Spleen (tissue), 11 donors: Measurements from ENCODE around the gene IGSF9B. TPM values are rescaled to one million over a fixed set of nuclear protein-coding genes. Genes with fewer than 3 reads are reported as not detected.
A peak's percentile ranks its signal among the peaks of the same experiment; 100 is the strongest.

ENCODE experiments used
- DNase-seq: peaks from one replicate; pipeline ENCODE4 v3.0.0-alpha.2; 2020
- H3K27ac ChIP-seq, 8 donors: fragments of 200-600 bp; sonication (generic) in 7 of 8; 1 replicate in 4 of 8; 2 replicates in 4 of 8; pipeline versions ENCODE4 v1.5.0 to v1.8.0; 2016 to 2021; ENCODE audit warnings: inconsistent platforms in 4 of 8, mild to moderate bottlenecking in 4 of 8, moderate library complexity in 1 of 8
- H3K27me3 ChIP-seq, 7 donors: fragments of 200-600 bp; sonication (generic) in 6 of 7; replicated peaks in 1 of 7; 1 replicate in 4 of 7; 2 replicates in 3 of 7; pipeline versions ENCODE4 v1.5.0 to v1.8.0; 2016 to 2021; ENCODE audit warnings: inconsistent platforms in 3 of 7, mild to moderate bottlenecking in 1 of 7
- H3K36me3 ChIP-seq, 6 donors: fragments of 200-600 bp; sonication (generic) in 5 of 6; 1 replicate in 4 of 6; 2 replicates in 2 of 6; pipeline versions ENCODE4 v1.5.0 to v1.8.0; 2016 to 2021; ENCODE audit warnings: inconsistent platforms in 2 of 6
- H3K4me1 ChIP-seq, 6 donors: fragments of 200-600 bp; sonication (generic) in 5 of 6; 1 replicate in 3 of 6; 2 replicates in 3 of 6; pipeline versions ENCODE4 v1.5.0 to v1.8.0; 2016 to 2021; ENCODE audit warnings: inconsistent platforms in 3 of 6
- H3K4me3 ChIP-seq, 8 donors: fragments of 200-600 bp; sonication (generic) in 7 of 8; 1 replicate in 4 of 8; 2 replicates in 4 of 8; pipeline versions ENCODE4 v1.5.0 to v1.8.0; 2016 to 2021; ENCODE audit warnings: inconsistent platforms in 4 of 8, mild to moderate bottlenecking in 4 of 8, moderate library complexity in 2 of 8
- H3K9me3 ChIP-seq, 8 donors: fragments of 200-600 bp; sonication (generic) in 7 of 8; 1 replicate in 4 of 8; 2 replicates in 4 of 8; pipeline versions ENCODE4 v1.5.0 to v1.8.0; 2016 to 2021; ENCODE audit warnings: inconsistent platforms in 4 of 8
- POLR2A ChIP-seq, 3 donors: fragments of 450-650 bp; IDR thresholded peaks; one replicate each; pipeline ENCODE4 v1.5.1; 2017; ENCODE audit warnings: antibody characterized with exemption in 3 of 3, mild to moderate bottlenecking in 1 of 3
- POLR2AphosphoS5 ChIP-seq, 3 donors: sonication (generic); formaldehyde crosslinking; IDR thresholded peaks; one replicate each; pipeline ENCODE4 v1.5.1; 2017; ENCODE audit warnings: antibody characterized with exemption in 3 of 3
- WGBS, 5 donors: extraction: QIAGEN DNeasy Blood & Tissue Kit in 3 of 5; methylation state at CpG; one replicate each; pipeline versions ENCODE4 v1.1.5 to v1.1.7; 2013 to 2018; 5-methylcytosine and 5-hydroxymethylcytosine counted together
- intact Hi-C: fragments of 100-400 bp; cut with DNase I; formaldehyde crosslinking; loops from one replicate; pipeline ENCODE4 v1.15.0; 2023; ENCODE audit warnings: low total_unique reads
- polyA plus RNA-seq, 3 donors: library from polyadenylated mRNA; stranded (reverse); fragments of 200-250 nt; gene quantifications; one replicate each; pipeline ENCODE4 v1.2.1, GENCODE V29; 2013
- total RNA-seq, 7 donors: library from RNA; depleted of rRNA in 3 of 7; stranded (reverse); fragments of >200 nt in 3 of 7; fragmentation: NEBNext Ultra II Directional in 4 of 7; extraction: Animal tissue kit (Norgen Biotek cat#: 25700) in 4 of 7; gene quantifications; one replicate each; pipeline versions ENCODE4 v1.1.0 to v1.2.1, GENCODE V29; 2016 to 2021
- TF ChIP-seq, protein P1 (sequence below), 11 experiments: fragments of 200-600 bp in 7 of 11; fragments of 450-650 bp in 4 of 11; sonication (generic) in 4 of 11; IDR thresholded peaks in 8 of 11; conservative IDR thresholded peaks in 3 of 11; 1 replicate in 7 of 11; 2 replicates in 4 of 11; pipeline versions ENCODE4 v1.4.0 to v1.8.0; 2016 to 2021; ENCODE audit warnings: antibody characterized with exemption in 11 of 11, inconsistent platforms in 4 of 11, mild to moderate bottlenecking in 1 of 11
- donor health status: healthy with polysubstance abuse.
- donor health status: DM: no; HTN: no; CAD: no; lungs with moderate emphysema.
- donor health status: DM: no; HTN: no; CAD: no.
- donor health status: Bipolar disorder and iron deficiency.
- donor health status: healthy.
- donor health status: DM: no; HTN: no; CAD: no.
- donor health status: DM: yes; HTN: yes; CAD: no.

Gene IGSF9B
- total and polyA plus RNA-seq, 10 donors: 0.50 to 11.2 (median 3.9) TPM

- DNase-seq: no peak
- Histone ChIP-seq H3K9me3 (no peaks in the 10 kb centered on the region), H3K4me3 (no peak overlapping the region), H3K27me3 (peaks cover 0 to 54% (median 0%) of the 10 kb centered on the region in 7 donors), H3K4me1 (peaks cover 0 to 16% (median 5%) of the 10 kb centered on the region in 6 donors), H3K36me3 (no peaks in the 10 kb centered on the region), H3K27ac (no peak overlapping the region)
- TF ChIP-seq POLR2AphosphoS5 (IDR thresholded peaks at IDR 0.05) (no peak), POLR2A (IDR thresholded peaks at IDR 0.05) (no peak)
- TF ChIP-seq, protein P1, sequence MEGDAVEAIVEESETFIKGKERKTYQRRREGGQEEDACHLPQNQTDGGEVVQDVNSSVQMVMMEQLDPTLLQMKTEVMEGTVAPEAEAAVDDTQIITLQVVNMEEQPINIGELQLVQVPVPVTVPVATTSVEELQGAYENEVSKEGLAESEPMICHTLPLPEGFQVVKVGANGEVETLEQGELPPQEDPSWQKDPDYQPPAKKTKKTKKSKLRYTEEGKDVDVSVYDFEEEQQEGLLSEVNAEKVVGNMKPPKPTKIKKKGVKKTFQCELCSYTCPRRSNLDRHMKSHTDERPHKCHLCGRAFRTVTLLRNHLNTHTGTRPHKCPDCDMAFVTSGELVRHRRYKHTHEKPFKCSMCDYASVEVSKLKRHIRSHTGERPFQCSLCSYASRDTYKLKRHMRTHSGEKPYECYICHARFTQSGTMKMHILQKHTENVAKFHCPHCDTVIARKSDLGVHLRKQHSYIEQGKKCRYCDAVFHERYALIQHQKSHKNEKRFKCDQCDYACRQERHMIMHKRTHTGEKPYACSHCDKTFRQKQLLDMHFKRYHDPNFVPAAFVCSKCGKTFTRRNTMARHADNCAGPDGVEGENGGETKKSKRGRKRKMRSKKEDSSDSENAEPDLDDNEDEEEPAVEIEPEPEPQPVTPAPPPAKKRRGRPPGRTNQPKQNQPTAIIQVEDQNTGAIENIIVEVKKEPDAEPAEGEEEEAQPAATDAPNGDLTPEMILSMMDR (IDR thresholded peaks at IDR 0.05 in 8 of 11, conservative IDR thresholded peaks at IDR 0.05 in 3 of 11): no peak
- WGBS, 5 donors: 78 to 88% (median 80%) methylated on average over 11 of the region's 11 CpGs
- intact Hi-C loops: no loop called here
These were observed 12.3 kb upstream of the IGSF9B start for GRCh38 chr11:133969112-133969511.

DNA sequence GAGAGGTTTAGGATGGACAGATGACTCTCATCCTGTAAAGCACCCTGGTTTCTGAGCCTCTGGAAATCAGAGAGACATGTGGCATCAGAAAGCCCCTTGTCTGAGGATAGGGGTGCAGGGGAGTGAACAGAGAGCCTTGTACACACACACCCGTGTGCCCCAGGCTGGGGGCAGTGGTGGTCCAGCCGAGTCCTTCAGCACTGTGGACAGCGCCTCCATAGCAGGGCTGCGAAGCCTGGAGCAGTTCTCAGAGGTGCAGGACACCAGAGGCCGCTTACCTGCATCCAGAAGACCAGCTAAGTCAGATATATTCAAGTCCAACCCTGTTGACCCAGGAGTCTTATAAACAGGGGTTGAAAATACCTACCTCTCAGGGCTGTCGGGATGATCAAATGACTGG is 11.5 kb upstream of the IGSF9B start:
- 48 to 62% (median 56%) methylated on average over 6 of the region's 6 CpGs for WGBS, 5 donors
- no peak for DNase-seq

DNA sequence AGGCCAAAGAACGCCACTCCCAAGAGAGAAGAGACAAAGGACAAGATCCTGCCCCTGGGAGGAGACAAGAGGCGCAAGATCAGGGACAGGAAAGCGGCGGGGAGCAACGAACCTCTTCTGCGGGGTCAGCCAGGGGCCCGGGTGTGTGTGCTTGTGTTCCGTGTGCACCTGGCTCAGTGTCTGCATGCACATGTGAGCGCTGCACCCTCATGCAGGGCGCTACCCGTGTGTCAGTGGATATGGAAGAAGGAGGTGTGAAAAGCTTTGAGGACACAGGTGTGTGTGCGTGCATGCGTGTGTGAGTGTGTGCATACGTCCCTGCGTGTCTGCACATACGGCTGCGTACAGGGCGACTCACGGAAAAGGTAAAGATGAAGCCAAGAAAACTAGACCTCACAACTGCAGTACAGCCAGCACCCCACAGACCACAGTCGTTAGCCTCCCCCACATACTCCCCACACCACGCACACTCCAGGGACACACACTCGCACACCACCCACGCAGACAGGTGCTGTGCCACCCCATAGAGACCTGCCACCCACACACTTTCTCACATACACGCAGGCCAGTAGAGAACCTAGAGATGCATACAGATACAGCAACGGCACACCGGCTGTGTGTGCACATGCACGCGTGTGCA is 11.0 kb upstream of the IGSF9B start:
- 70 to 79% (median 75%) methylated on average over 26 to 28 of the region's 28 CpGs for WGBS, 5 donors
- no peaks in the 10 kb centered on the region for H3K36me3 ChIP-seq
- H3K9me3 ChIP-seq: no peaks in the 10 kb centered on the region
- peaks cover 0 to 42% (median 0%) of the 10 kb centered on the region in 7 donors for H3K27me3 ChIP-seq
- no peak for DNase-seq
- H3K4me3 ChIP-seq: peak overlapping the region in 6 of 8 donors; percentile 3 to 59 (median 16)
- intact Hi-C loops: no loop called here
- peaks cover 0 to 16% (median 5%) of the 10 kb centered on the region in 6 donors for H3K4me1 ChIP-seq
- no peak overlapping the region for H3K27ac ChIP-seq
- no peak for TF ChIP-seq POLR2AphosphoS5 (IDR thresholded peaks at IDR 0.05)
- TF ChIP-seq, protein P1 (IDR thresholded peaks at IDR 0.05 in 8 of 11, conservative IDR thresholded peaks at IDR 0.05 in 3 of 11): no peak
- TF ChIP-seq POLR2A (IDR thresholded peaks at IDR 0.05): no peak

More for the DNA sequence above, 11.5 kb upstream of the IGSF9B start:
- Histone ChIP-seq H3K4me1 (peaks cover 0 to 16% (median 5%) of the 10 kb centered on the region in 6 donors), H3K27me3 (peaks cover 0 to 48% (median 0%) of the 10 kb centered on the region in 7 donors), H3K36me3 (no peaks in the 10 kb centered on the region), H3K4me3 (no peak overlapping the region), H3K9me3 (no peaks in the 10 kb centered on the region), H3K27ac (no peak overlapping the region)
- intact Hi-C loops: no loop called here
- TF ChIP-seq POLR2A (IDR thresholded peaks at IDR 0.05): no peak
- TF ChIP-seq, protein P1 (IDR thresholded peaks at IDR 0.05 in 8 of 11, conservative IDR thresholded peaks at IDR 0.05 in 3 of 11): no peak
- TF ChIP-seq POLR2AphosphoS5 (IDR thresholded peaks at IDR 0.05): no peak

DNA sequence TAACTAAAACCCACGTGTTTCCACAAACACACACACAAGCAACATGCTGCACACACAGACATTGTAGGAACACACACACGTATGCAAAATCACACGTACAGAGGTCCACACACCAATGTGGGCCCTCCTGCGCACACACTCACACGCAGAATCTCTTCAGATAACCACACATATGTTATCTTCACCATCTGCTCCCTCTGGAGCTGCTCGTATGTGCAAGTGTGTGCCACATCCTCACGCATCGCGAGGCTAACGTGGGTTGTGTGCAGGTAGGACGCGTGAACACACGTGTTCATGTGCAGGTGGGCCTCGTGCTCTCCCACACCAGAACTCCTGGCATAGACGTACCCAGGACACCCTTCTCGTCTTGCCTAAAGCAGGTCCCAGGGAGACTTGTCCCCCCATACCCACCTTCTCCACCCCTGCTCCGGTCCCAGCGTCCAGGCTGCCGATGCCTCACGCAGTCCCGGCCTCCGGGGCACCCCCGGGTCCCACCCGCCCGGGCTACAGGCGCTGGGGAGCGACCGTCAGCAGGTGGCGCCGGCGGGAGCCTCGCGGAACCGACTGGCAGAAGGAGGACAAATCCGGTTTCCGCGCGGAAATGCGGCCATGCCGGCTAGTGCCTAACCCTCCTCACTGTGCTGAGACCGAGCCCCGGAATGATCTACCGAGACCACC is 10.3 kb upstream of the IGSF9B start:
- peak; percentile 89 for DNase-seq
- 35 to 48% (median 37%) methylated on average over 34 to 43 of the region's 43 CpGs for WGBS, 5 donors
- intact Hi-C loops: no loop called here

More for the DNA sequence above, 10.3 kb upstream of the IGSF9B start:
- Histone ChIP-seq H3K27ac (no peak overlapping the region), H3K4me1 (peaks cover 0 to 16% (median 5%) of the 10 kb centered on the region in 6 donors), H3K9me3 (no peaks in the 10 kb centered on the region), H3K4me3 (peak overlapping the region in 6 of 8 donors; percentile 3 to 59 (median 16)), H3K27me3 (peaks cover 0 to 39% (median 0%) of the 10 kb centered on the region in 7 donors), H3K36me3 (no peaks in the 10 kb centered on the region)
- TF ChIP-seq, protein P1 (IDR thresholded peaks at IDR 0.05 in 8 of 11, conservative IDR thresholded peaks at IDR 0.05 in 3 of 11): peak in 9 of 11 experiments; percentile 20 to 63 (median 54)
- TF ChIP-seq POLR2AphosphoS5 (IDR thresholded peaks at IDR 0.05): peak in 2 of 3 donors; percentile 35 to 39
- no peak for TF ChIP-seq POLR2A (IDR thresholded peaks at IDR 0.05)
